Neuron (in vitro differentiated cells): ENCODE data around the gene STAC3.

Experiments used
- H2AFZ ChIP-seq: one replicate; pipeline ENCODE4 v1.6.1; 2013; ENCODE audit warnings: low read depth, mild to moderate bottlenecking, inconsistent platforms, low read length, moderate library complexity
- H3K27me3 ChIP-seq: one replicate; pipeline ENCODE4 v1.6.1; 2013; ENCODE audit warnings: low read length; ENCODE audit not compliant: insufficient read depth
- H3K36me3 ChIP-seq: one replicate; pipeline ENCODE4 v1.6.1; 2013; ENCODE audit warnings: low read length; ENCODE audit not compliant: insufficient read depth
- H3K4me1 ChIP-seq: one replicate; pipeline ENCODE4 v1.6.1; 2013; ENCODE audit warnings: low read length; ENCODE audit not compliant: insufficient read depth
- H3K4me3 ChIP-seq: 2 replicates; pipeline ENCODE4 v1.5.1; 2013; ENCODE audit warnings: mild to moderate bottlenecking, low read length, moderate library complexity
- H3K9me3 ChIP-seq: one replicate; pipeline ENCODE4 v1.6.1; 2013; ENCODE audit warnings: low read length

STAC3 gene

GRCh38 chr12:57266681-57267080 is 15.7 kb upstream of the STAC3 start:
- Histone ChIP-seq H3K36me3 (peaks cover 47% of the 10 kb centered on the region), H2AFZ (no peak overlapping the region), H3K9me3 (no peaks in the 10 kb centered on the region), H3K4me1 (peaks cover 7% of the 10 kb centered on the region), H3K4me3 (no peak overlapping the region), H3K27me3 (no peaks in the 10 kb centered on the region)

DNA sequence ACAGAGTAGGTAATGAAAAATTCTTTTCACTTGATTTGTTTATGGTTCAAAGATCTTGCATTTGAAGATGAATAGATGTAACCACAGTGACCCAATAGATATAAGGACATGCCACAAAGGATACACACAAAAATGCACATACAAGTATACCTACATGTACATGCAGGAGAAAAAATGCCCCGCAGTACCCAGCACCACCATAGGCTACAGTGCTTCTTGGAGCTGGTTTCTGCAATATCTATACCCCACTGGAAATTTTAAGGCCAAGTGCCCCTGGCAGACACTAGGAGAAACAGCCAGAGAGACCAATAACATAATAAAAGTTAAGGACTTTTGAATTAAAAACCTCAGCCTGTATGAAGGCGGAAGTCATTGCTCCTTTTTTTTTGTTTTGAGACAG is 12.1 kb upstream of the STAC3 start:
- Histone ChIP-seq H3K9me3 (no peaks in the 10 kb centered on the region), H3K4me1 (peaks cover 15% of the 10 kb centered on the region), H3K27me3 (no peaks in the 10 kb centered on the region), H3K36me3 (peaks cover 38% of the 10 kb centered on the region), H3K4me3 (no peak overlapping the region), H2AFZ (no peak overlapping the region)

DNA sequence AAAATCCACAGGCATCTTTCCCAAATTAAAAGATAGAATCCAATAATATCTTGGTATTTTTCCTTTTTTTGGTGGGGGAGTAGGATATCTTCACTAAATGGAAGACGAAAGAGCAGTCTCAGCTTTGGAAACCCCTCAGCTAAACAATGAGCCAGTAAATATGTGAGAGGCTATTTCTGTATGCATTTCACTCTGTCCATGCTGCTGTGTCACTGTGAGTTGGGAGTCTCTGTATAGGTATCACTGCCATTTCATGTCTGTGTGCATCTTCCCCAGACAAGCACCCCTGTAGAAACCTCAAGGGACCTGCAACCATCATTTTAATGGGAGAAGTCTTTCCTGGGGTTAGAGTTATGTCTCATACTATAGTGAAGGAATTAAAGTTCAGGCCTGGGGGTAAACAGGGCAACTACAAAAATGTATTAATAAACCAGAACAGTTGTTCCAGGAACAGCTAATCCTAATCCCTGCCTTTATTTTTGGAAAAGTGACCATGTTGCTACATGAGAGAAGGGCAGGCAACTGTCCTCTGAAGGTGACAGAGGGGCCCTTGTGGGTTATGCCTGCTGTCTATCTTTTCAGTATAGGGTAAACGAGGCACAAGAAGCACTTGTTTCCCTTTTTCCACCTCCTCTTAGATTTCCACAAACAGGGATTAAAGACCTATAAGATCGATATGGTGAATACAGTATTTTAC is 11.3 kb upstream of the STAC3 start:
- Histone ChIP-seq H3K4me3 (no peak overlapping the region), H3K36me3 (peaks cover 37% of the 10 kb centered on the region), H3K27me3 (no peaks in the 10 kb centered on the region), H3K9me3 (no peaks in the 10 kb centered on the region), H3K4me1 (peaks cover 15% of the 10 kb centered on the region), H2AFZ (no peak overlapping the region)

DNA sequence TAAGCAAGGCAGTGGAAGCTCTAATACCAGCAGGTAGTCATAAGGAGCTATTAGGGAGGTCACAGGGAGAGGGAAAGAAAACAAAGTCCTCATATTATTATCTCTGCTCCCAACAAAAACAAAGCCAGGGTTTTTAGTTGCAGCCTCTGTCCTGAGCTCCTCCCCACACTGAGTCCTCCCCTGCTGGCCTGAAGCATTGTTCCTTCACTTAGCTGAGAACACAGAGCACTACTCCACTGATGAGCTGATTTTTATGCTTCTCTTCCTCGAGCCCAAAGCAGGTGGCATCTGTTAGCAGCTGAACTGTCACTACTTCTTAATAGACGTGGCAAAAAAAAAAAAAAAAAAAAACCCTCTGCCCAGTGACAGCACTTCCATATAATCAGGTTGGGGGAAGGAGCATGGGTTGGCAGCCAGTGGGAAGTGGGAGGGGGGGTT is 10.5 kb upstream of the STAC3 start:
- Histone ChIP-seq H3K4me1 (peaks cover 15% of the 10 kb centered on the region), H3K4me3 (no peak overlapping the region), H2AFZ (no peak overlapping the region), H3K9me3 (no peaks in the 10 kb centered on the region), H3K36me3 (peaks cover 37% of the 10 kb centered on the region), H3K27me3 (no peaks in the 10 kb centered on the region)

- H3K4me3 ChIP-seq: no peak overlapping the region
- no peaks in the 10 kb centered on the region for H3K27me3 ChIP-seq
- peaks cover 43% of the 10 kb centered on the region for H3K36me3 ChIP-seq
- H3K9me3 ChIP-seq: no peaks in the 10 kb centered on the region
- H3K4me1 ChIP-seq: peaks cover 15% of the 10 kb centered on the region
- H2AFZ ChIP-seq: no peak overlapping the region
Measured at GRCh38 chr12:57260366-57260765, 9.4 kb upstream of the STAC3 start.

DNA sequence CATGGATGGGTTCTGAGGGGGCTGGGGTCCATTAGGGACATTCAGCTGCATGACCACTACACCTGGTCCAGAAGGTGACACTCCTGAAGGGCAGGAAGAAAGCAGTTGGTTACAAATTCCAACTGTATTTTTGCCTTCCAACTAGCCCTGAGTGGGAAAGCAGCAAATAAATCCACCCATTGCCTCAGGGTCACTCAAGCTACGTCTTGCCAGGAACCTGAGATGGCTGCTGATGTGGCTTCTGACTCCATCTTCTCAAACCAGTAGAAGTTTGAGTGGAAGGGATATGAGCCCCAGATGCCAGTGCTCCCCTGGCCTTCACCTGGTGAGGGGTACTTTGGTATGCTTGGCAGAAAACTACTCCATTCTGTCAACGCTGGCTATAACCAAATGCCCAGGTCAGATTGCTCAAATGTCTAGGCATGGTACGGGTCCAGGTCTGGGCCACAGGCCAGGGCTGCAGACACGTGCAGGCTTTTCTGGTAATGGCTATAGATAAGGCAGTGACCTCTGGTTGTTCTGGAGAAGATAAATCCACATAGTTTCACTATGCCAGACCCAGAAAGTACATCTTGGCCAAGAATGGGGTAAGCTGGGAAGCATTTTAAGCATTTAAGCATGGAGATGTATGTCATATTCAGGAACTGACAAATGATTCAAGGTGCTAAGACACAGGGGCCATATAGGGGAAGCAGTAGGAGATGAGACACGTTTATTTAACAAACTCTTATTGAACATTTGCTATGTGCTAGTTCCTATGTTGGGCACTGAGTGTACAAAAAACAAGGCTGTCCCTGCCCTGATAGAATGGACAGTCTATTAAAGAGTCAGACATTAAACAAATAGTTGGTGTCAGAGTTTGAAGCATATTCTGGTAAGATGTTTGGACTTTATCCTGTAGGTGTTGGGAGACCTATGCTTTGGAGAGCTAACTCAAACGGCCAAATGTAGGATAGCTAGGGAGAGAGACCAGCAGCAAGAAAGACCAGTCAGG is 8.3 kb upstream of the STAC3 start:
- H3K4me1 ChIP-seq: peaks cover 15% of the 10 kb centered on the region
- no peak overlapping the region for H2AFZ ChIP-seq
- no peak overlapping the region for H3K4me3 ChIP-seq
- H3K27me3 ChIP-seq: no peaks in the 10 kb centered on the region
- H3K9me3 ChIP-seq: no peaks in the 10 kb centered on the region
- peaks cover 51% of the 10 kb centered on the region for H3K36me3 ChIP-seq

- Histone ChIP-seq H3K9me3 (no peaks in the 10 kb centered on the region), H3K27me3 (no peaks in the 10 kb centered on the region), H3K4me1 (peaks cover 2% of the 10 kb centered on the region), H2AFZ (no peak overlapping the region), H3K4me3 (no peak overlapping the region), H3K36me3 (peaks cover 52% of the 10 kb centered on the region)
Measured at GRCh38 chr12:57255916-57256315, 4.9 kb upstream of the STAC3 start.

GRCh38 chr12:57254506-57255280 is 3.7 kb upstream of the STAC3 start:
- no peaks in the 10 kb centered on the region for H3K4me1 ChIP-seq
- H3K27me3 ChIP-seq: no peaks in the 10 kb centered on the region
- peaks cover 47% of the 10 kb centered on the region for H3K36me3 ChIP-seq
- no peaks in the 10 kb centered on the region for H3K9me3 ChIP-seq
- no peak overlapping the region for H2AFZ ChIP-seq
- no peak overlapping the region for H3K4me3 ChIP-seq

GRCh38 chr12:57250541-57250940 is 446 bp downstream of the STAC3 start:
- no peaks in the 10 kb centered on the region for H3K9me3 ChIP-seq
- no peaks in the 10 kb centered on the region for H3K27me3 ChIP-seq
- peaks cover 14% of the 10 kb centered on the region for H3K36me3 ChIP-seq
- H3K4me3 ChIP-seq: no peak overlapping the region
- H3K4me1 ChIP-seq: no peaks in the 10 kb centered on the region
- H2AFZ ChIP-seq: no peak overlapping the region

DNA sequence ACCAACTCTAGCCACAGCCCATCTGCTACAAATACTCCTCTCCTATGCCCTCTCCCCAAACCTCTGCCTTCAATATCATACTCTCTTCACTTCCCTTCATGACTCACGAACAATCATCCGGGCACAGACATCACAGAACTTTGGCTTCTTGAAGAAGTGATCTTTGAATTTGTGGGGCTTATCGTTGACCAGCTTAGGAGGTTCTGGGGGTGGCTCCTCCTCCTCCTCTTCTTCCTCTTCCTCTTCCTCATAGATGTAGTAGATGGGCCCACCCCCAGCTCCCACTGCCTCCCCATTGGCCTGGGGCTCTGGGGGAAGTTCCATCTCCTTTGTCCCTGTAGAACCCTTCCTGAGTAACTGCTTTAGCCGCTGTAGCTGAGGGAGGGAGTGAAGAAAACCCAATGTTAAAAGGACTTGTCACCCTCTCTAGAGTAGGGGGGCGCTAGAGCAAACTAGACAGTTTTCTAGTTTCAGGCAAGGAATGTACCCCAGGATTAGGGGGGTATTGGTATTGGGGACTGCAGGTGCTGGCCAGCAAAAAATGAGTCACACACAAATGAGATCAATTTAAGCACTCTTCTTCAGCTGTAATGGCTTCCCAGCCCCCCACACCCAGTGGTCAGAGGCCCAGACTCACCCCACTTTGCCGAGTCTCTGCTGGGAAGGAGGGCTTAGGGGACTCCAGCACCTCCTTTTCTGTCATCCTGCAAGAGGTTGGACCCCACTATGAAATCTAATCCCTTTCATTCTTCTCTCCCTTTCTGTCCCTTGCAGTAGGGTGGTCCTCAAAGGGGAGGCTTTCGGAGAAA is 1.8 kb downstream of the STAC3 start:
- H3K4me1 ChIP-seq: no peaks in the 10 kb centered on the region
- no peaks in the 10 kb centered on the region for H3K27me3 ChIP-seq
- H3K36me3 ChIP-seq: no peaks in the 10 kb centered on the region
- no peak overlapping the region for H3K4me3 ChIP-seq
- H3K9me3 ChIP-seq: no peaks in the 10 kb centered on the region
- no peak overlapping the region for H2AFZ ChIP-seq

- Histone ChIP-seq H2AFZ (no peak overlapping the region), H3K27me3 (peaks cover 1% of the 10 kb centered on the region), H3K9me3 (no peaks in the 10 kb centered on the region), H3K36me3 (no peaks in the 10 kb centered on the region), H3K4me3 (no peak overlapping the region), H3K4me1 (peaks cover 8% of the 10 kb centered on the region)
Measured at GRCh38 chr12:57247041-57247440, 3.9 kb downstream of the STAC3 start.

GRCh38 chr12:57244312-57244696 is 6.7 kb downstream of the STAC3 start:
- Histone ChIP-seq H2AFZ (no peak overlapping the region), H3K9me3 (no peaks in the 10 kb centered on the region), H3K36me3 (no peaks in the 10 kb centered on the region), H3K4me3 (no peak overlapping the region), H3K4me1 (peaks cover 31% of the 10 kb centered on the region), H3K27me3 (peaks cover 9% of the 10 kb centered on the region)
